ENCODE results near the gene DIP2C.

DNA sequence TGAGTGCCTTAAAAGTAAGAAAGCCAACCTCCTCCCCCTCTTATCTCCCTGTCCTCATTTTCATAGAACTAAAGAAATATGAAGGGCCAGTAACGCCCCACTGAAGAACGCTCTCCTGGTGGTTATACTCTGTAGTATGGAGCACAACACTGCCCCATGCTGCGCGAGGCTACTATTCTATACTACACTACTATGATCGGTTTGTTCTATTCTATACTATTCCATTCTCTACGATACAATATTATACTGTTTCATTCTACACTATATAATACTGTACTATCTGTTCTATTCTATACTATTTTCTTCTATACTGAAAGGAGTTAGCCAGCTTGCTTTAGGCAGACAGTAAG, 34.8 kb downstream of the DIP2C start:
- TF ChIP-seq, protein P1, sequence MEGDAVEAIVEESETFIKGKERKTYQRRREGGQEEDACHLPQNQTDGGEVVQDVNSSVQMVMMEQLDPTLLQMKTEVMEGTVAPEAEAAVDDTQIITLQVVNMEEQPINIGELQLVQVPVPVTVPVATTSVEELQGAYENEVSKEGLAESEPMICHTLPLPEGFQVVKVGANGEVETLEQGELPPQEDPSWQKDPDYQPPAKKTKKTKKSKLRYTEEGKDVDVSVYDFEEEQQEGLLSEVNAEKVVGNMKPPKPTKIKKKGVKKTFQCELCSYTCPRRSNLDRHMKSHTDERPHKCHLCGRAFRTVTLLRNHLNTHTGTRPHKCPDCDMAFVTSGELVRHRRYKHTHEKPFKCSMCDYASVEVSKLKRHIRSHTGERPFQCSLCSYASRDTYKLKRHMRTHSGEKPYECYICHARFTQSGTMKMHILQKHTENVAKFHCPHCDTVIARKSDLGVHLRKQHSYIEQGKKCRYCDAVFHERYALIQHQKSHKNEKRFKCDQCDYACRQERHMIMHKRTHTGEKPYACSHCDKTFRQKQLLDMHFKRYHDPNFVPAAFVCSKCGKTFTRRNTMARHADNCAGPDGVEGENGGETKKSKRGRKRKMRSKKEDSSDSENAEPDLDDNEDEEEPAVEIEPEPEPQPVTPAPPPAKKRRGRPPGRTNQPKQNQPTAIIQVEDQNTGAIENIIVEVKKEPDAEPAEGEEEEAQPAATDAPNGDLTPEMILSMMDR (conservative IDR thresholded peaks at IDR 0.05 in 1 of 2, IDR thresholded peaks at IDR 0.05 in 1 of 2; ENCODE audit: extremely low read depth in 1 of 2, insufficient read depth in 1 of 2, low read depth in 1 of 2, low read length in 2 of 2) = no peak
- no peak for TF ChIP-seq EZH2 (IDR thresholded peaks at IDR 0.05; ENCODE audit: borderline replicate concordance, low read length)

Data from mammary epithelial cell (primary cell).